Measurements from ENCODE around the gene PXDN.

PXDN gene

GRCh38 chr2:1676091-1676912 lies 68.0 kb downstream of the PXDN start:
- DNase-seq (ENCODE audit: low read depth), result no peak
- no peak for TF ChIP-seq CTCF (conservative IDR thresholded peaks at IDR 0.05; ENCODE audit: low read length)
- H3K4me3 ChIP-seq (ENCODE audit: low read length), result no peak overlapping the region

DNA sequence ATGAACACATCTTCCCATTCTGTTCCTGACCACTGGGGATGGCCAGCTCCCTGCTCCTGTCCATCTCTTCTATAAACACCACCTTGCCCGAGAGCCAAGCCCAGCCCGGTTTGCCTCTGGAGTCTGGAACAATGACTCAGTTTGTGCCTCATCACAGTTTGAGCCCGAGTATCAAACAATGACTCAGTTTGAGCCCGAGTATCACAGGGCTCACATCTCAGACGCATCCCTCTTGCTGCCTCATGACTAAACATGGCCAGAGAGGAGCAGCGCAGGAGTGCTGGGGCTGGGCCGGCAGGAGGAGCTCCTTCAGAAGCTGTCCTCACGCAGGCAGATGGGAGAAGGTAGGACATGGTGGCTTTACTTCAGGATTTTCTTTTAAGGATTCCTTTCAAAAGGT lies 68.7 kb downstream of the PXDN start:
- peak; percentile 82 for DNase-seq (ENCODE audit: low read depth)
- peak; percentile 53 for TF ChIP-seq CTCF (conservative IDR thresholded peaks at IDR 0.05; ENCODE audit: low read length)

DNA sequence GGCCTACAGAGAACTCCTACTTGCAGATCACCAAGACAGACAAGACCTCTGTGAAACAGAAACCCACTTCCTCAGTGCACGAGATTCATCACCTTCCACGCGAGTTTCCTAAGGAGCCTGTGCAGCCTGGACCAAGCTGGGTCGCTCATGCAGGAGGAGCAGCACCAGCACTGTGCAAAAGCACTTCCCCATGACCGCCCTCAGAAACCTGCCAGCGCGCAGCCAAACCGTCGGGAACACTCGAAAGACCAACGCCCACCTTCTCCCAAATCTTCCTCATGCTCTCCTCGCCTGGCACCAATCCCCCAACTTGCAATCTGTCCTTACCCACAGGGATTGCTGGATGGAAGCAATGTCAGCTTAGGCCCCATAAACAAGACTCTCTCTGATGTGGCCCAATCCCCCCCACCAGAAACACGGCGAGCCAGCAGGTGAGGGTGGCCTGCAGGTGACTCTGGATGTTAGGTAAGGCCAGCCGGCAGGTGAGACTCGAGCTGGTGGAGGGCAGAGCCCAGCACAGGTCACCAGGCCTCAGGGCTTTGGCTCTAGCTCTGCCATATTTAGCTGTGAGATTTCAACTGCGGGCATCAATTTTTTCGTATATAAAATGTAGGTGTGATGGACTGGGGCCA lies 69.4 kb downstream of the PXDN start:
- DNase-seq (ENCODE audit: low read depth), result no peak
- no peak for TF ChIP-seq CTCF (conservative IDR thresholded peaks at IDR 0.05; ENCODE audit: low read length)
- H3K4me3 ChIP-seq (ENCODE audit: low read length), result no peak overlapping the region

More for the DNA sequence above, 68.7 kb downstream of the PXDN start:
- no peak overlapping the region for H3K4me3 ChIP-seq (ENCODE audit: low read length)

DNA sequence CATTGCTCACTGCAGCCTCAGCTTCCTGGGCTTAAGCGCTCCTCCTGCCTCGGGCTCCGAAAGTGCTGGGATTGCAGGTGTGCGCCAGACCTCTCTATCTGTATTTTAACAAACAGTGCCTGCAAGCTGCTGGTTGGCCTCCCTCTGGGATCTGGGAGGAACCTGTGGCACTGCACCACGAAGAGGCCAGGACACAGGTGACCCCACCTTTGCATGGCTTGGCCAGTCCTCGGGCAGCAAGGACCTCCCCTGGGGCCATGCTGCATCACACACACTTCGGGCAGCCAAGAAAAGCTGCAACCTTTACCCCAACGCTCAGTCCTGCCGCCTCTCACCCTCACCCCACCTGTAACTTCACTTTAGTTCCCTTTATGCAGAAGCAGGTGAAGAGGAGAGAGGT lies 70.0 kb downstream of the PXDN start:
- H3K4me3 ChIP-seq (ENCODE audit: low read length), result no peak overlapping the region
- no peak for DNase-seq (ENCODE audit: low read depth)
- TF ChIP-seq CTCF (conservative IDR thresholded peaks at IDR 0.05; ENCODE audit: low read length), result no peak

- DNase-seq (ENCODE audit: low read depth), result no peak
- TF ChIP-seq CTCF (conservative IDR thresholded peaks at IDR 0.05; ENCODE audit: low read length), result no peak
- no peak overlapping the region for H3K4me3 ChIP-seq (ENCODE audit: low read length)
Measured at GRCh38 chr2:1673160-1673944, 71.0 kb downstream of the PXDN start.

GRCh38 chr2:1672738-1673137 lies 71.6 kb downstream of the PXDN start:
- no peak for DNase-seq (ENCODE audit: low read depth)
- TF ChIP-seq CTCF (conservative IDR thresholded peaks at IDR 0.05; ENCODE audit: low read length), result no peak
- no peak overlapping the region for H3K4me3 ChIP-seq (ENCODE audit: low read length)
